ENCODE results near the gene TRIM44.
"Not testable (repeated sequence)": the region's sequence is repeated elsewhere in the genome, so short reads cannot be mapped to it uniquely, and the experiment has no call there.

Gene TRIM44

DNA sequence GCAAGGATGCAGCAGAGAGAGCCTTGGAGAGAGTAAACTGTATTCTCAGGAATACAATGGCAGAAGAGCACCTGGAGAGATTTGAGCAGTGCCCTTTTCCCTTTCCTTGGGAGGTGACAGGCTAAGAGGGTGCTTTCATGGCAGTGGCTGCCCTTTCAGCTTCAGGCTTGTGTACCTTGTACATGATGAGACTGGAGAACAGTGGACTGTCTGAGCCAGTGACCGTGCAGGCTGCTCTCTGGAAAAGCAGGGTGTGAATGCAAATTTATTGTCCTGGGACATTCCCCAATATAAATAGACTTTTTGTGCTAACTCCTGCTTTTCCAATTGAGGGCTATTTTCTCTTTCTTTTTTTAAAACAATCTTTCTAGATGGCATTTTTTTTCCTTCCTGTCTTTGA is 99.3 kb downstream of the TRIM44 start:
- no peak for FAIRE-seq

DNA sequence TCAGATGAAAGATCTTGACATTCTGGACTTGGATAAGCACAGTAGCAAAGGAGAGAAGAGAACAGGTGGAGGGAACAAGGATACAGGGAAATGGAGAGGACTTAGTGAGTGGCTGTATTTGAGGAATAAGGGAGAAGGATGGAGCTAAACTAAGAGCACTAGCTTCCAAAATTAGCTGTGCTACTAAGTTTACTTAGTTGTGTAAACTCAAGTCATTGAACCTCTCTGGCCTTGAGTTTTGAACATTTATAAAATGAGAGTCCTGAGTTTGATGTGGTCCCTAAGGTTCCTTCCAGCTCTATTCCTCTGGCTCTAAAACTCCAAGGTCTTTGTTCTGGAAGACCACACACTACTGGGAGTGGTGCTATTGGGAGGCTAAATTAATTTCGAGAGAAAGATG is 100.7 kb downstream of the TRIM44 start:
- FAIRE-seq, result no peak

GRCh38 chr11:35763765-35764164 is 101.2 kb downstream of the TRIM44 start:
- FAIRE-seq, result no peak

- FAIRE-seq, result no peak
Observed at GRCh38 chr11:35764417-35764816, 101.8 kb downstream of the TRIM44 start.

GRCh38 chr11:35765211-35765610 is 102.6 kb downstream of the TRIM44 start:
- FAIRE-seq, result no peak

- FAIRE-seq, result no peak
Observed at GRCh38 chr11:35766651-35767050, 104.1 kb downstream of the TRIM44 start.

DNA sequence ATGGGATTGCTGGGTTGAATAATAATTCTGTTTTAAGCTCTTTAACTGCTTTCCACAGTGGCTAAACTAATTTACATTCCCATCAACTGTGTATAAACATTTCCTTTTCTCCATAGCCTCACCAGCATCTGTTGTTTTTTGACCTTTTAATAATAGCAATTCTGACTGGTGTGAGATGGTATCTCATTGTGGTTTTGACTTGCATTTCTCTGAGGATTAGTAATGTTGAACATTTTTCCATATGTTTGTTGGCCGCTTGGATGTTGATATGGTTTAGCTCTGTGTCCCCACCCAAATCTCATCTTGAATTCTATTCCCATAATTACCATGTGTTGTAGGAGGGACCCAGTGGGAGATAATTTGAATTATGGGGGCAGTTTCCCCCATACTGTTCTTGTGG is 107.8 kb downstream of the TRIM44 start:
- not testable (repeated sequence) for FAIRE-seq

GRCh38 chr11:35771722-35772121 is 109.1 kb downstream of the TRIM44 start:
- no peak for FAIRE-seq

GRCh38 chr11:35777241-35777640 is 114.7 kb downstream of the TRIM44 start:
- FAIRE-seq, result not testable (repeated sequence)

DNA sequence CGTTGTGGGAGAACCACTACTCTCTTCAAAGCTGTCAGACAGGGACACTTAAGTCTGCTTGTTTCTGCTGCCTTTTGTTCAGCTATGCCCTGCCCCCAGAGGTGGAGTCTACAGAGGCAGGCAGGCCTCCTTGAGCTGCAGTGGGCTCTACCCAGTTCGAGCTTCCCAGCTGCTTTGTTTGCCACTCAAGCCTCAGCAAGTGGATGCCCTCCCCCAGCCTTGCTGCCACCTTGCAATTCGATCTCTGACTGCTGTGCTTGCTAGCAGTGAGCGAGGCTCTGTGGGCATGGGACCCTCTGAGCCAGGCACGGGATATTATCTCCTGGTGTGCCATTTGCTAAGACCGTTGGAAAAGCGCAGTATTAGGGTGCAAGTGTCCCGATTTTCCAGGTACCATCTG is 116.4 kb downstream of the TRIM44 start:
- not testable (repeated sequence) for FAIRE-seq

- FAIRE-seq, result no peak
Observed at GRCh38 chr11:35779409-35779808, 116.8 kb downstream of the TRIM44 start.

GRCh38 chr11:35780951-35781860 is 118.6 kb downstream of the TRIM44 start:
- no peak for FAIRE-seq

DNA sequence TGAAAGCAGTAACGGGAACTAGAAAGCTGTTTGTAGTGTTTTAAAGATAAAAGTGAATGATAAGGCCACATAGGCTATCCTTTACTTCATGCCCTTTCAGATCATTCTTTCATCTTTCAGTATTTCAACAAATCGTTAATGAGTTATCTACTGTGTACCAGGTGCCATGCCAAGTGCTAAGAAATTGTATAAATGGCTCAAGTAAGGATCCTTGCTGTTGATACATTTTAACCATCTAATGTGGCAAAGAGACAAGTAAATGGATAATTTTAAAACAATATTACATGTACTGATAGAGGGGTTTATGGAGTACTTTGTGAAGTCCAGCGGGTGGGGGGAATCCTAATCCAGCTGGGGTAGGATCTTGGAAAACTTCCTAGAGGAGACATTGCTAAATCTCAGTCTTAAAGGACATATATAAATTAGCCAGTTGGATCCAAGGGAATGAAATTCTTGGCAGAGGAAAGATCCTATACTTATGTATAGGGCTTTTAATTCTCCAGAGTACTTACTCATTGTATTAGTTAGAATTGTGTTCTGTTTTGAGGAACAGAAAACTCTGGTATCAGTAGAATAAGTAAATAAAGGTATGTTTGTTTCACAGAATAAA is 119.4 kb downstream of the TRIM44 start:
- FAIRE-seq, result no peak

DNA sequence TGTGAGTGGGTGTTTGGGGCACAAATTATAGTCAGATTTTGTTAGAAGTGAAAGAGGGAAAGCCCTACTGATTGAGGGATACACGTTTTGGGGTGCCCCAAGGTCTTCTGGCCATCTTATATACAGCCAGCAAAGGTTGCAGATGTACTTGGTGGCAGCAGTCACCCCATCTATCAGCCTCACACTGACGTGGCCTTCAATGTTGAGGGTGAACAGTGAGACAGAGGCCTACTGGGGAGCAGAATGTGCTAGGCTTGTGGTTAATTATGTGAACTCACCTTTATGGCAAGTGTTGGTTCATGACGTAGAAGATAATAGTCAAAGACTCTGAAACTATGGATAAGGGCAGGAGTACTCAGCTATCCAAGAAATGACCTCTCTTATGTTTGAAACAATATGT is 121.2 kb downstream of the TRIM44 start:
- no peak for FAIRE-seq

DNA sequence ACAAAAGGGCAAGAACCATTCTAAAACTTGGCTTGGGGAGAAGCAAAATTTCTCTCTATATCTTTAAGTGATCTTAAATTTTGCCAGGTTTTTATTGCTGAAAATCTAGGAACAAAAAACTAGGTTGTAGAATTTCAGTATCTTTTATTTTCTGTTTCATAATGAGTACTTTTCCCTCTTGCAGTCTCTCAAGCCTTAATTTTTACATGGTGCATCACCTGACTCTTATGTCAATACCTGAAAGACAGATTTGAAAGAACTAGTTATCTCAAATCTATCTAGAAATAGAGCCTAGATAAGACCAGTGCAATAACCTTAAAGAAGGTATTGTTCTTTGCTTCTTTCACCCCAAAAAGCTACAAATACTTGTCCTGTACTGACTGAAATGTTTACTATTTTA is 122.1 kb downstream of the TRIM44 start:
- FAIRE-seq, result no peak

GRCh38 chr11:35785287-35786167 is 123.0 kb downstream of the TRIM44 start:
- FAIRE-seq, result no peak

DNA sequence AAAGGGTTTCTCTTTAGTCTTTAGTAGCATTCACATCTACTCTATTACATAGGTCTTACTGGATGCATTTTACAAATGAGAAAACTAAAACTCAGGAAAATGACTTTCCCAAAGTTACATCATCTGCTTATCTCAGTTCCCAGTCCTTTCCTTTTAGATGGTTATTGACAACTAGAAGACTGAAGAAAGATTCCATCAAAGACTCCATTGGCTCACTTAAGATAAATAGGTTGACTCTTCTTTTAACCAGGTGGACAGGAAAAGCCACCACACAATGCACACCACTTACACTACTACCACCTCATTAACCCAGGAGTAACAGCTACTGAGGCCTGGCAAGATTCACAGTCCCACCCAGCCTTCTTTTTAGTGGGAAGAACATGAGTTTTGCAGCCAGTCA is 123.6 kb downstream of the TRIM44 start:
- no peak for FAIRE-seq

DNA sequence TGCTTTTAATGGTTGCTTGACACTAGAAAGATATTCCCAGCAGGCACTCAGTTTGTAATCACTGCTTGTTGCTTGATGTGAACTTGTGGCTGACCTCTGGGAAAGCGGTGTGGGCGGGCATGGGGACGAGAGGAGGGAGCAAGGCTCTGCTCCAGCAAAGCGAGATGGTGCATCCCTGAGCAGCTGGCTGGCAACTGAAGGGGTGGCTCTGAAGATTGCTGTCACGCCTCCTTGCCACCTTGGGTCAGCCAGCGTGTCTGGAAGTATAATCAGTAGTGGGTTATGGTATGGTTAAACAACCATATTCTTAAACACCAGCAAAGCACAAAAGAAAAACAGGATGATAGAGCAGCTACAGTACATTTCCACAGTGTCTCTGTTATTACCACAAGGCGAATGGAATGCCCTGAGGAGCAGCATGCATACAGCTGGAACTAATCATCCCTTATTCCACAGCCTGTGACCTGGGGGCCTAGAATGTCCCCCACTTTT is 124.5 kb downstream of the TRIM44 start:
- no peak for FAIRE-seq

- FAIRE-seq, result no peak
Observed at GRCh38 chr11:35787626-35788025, 125.1 kb downstream of the TRIM44 start.

DNA sequence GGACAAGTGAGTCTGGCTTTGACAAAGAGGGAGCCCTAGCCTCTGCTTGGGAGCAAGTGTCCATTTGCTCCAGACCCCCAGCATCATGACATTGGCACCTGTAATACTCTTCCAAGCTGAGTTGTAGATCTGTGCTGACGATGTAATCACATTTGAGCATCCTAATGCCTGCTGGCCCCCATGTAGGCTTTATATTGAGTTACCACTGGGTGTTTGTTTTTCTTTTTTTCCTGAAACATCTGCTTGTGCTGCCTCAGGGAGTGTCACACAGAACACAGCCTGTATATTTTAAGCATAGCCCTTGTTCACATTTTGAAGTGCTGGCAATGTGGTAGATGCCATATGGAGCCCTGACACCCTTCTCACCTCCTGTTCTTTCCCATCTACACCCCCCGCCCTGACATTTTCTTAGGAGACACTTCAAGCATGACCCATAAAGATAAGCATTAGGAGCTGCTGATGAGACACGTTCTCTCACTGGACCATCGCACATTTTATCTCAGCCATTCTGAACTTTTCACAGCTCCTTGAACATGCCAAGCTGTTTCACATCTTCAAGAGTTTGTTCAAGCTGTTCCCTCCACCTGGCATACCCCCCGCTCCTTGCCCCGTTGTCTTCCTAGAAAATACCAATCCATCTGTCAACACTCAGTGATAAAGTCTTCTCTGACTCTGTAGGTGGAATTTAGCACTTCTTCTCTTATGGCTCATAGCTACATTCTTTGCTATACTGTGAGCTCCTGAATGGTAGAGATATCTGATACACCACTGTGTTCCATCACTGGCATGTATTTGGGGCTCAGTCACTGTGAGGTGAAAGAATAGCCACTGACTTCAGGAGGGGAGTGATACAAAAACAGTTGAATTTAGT is 128.7 kb downstream of the TRIM44 start:
- no peak for FAIRE-seq

DNA sequence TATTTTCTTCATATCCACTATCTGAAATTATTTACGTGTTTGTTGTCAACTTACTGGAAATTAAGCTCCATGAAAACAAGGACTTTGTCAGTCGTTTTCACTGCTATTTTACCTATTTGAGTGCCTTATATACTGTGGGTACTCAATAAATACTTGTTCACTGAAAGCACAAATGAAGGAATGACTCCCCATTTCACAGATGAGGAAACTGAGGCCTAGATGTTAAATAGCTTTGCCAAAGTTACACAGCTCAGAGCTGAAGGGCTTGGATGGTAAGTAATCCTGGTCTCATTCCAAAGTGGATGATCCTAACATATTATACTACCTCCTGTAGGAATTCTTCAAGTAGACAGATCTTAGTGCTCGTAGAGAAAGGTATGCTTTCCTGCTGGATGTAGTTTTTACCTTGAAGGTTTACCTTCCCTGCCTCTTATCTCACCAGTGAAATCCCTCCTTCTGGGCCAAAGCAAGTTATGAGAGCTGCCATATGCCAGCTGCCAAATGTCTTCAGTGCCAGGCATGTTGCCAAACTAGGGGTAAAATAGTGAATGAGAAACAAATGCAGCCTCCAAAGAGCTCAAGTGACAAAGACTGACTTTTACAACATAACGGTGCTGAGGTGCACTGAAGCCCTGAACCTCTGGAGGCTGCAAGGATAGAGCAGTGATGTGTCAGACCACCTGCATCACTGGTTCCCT is 129.7 kb downstream of the TRIM44 start:
- FAIRE-seq, result no peak

DNA sequence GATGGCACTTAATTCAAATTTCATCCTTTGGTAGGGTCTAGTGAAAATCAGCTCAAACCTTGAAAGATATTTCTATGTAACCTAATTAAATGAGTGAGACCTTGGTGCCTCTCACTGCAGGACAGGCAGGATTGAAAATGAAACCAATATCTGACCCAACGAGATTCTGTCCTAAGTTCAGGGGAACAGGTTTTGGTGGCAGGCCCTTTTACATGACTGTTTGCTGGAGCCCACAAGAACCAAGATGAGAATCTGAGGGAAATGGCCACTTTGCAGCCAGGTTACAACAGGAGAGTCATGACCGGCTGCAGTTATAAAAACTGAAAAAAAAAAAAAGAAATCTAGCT is 130.2 kb downstream of the TRIM44 start:
- no peak for FAIRE-seq
